GM23338 (cell line): ENCODE data around the gene KDM4C.

Source experiments
- CTCF ChIP-seq, 2 experiments: fragments of 200-600 bp in 1 of 2; sonication (generic) in 1 of 2; conservative IDR thresholded peaks; 2 replicates each; pipeline versions ENCODE4 v1.5.1 to v1.6.1; 2016 to 2017; ENCODE audit warnings: antibody characterized with exemption in 2 of 2, low read depth in 2 of 2, mild to moderate bottlenecking in 2 of 2, moderate library complexity in 1 of 2
- EZH2phosphoT487 ChIP-seq: fragments of 200-600 bp; sonication (generic); IDR thresholded peaks from one replicate; pipeline ENCODE4 v1.8.1; 2018; ENCODE audit warnings: antibody characterized with exemption; ENCODE audit not compliant: unreplicated experiment
- JUNB ChIP-seq: IDR thresholded peaks from one replicate; pipeline ENCODE4 v1.6.1; 2016; ENCODE audit warnings: antibody characterized with exemption; ENCODE audit not compliant: unreplicated experiment
- POLR2AphosphoS5 ChIP-seq: IDR thresholded peaks from 2 replicates; pipeline ENCODE4 v1.6.1; 2016; ENCODE audit warnings: antibody characterized with exemption, low read depth

GRCh38 chr9:7148243-7148765 is 390.5 kb downstream of the KDM4C start:
- TF ChIP-seq CTCF (conservative IDR thresholded peaks at IDR 0.05; ENCODE audit: low read depth in 2 of 2) (no peak), POLR2AphosphoS5 (no peak), EZH2phosphoT487 (no peak), JUNB (no peak)
